Gastrocnemius medialis (tissue), 4 donors: ENCODE measurements around the gene ASF1A. TPM values are rescaled to one million over a fixed set of nuclear protein-coding genes. Genes with fewer than 3 reads are reported as not detected.

Experiments
- ATAC-seq, 2 donors: fragments of 150-250 bp; one replicate each; pipeline ENCODE4 v1.9.1; 2016
- DNase-seq, 2 donors: peaks; one replicate each; pipeline ENCODE4 v3.0.0-alpha.2; 2019
- H3K27ac ChIP-seq, 4 donors: fragments of 200-600 bp; sonication (generic); 1 replicate in 1 of 4; 2 replicates in 3 of 4; pipeline ENCODE4 v1.5.1; 2016 to 2018; ENCODE audit warnings: mild to moderate bottlenecking in 2 of 4, moderate library complexity in 1 of 4
- H3K27me3 ChIP-seq, 3 donors: fragments of 200-600 bp; sonication (generic) in 2 of 3; 1 replicate in 1 of 3; 2 replicates in 2 of 3; pipeline versions ENCODE4 v1.5.1 to v1.6.0; 2016 to 2019; ENCODE audit warnings: mild to moderate bottlenecking in 1 of 3, moderate library complexity in 1 of 3
- H3K36me3 ChIP-seq, 2 donors: fragments of 200-600 bp; sonication (generic) in 1 of 2; one replicate each; pipeline ENCODE4 v1.5.1; 2017 to 2018
- H3K4me1 ChIP-seq, 2 donors: fragments of 200-600 bp; sonication (generic) in 1 of 2; one replicate each; pipeline ENCODE4 v1.5.1; 2016 to 2017; ENCODE audit warnings: mild to moderate bottlenecking in 2 of 2
- H3K4me3 ChIP-seq, 4 donors: fragments of 200-600 bp; sonication (generic) in 3 of 4; 1 replicate in 1 of 4; 2 replicates in 3 of 4; pipeline ENCODE4 v1.5.1; 2016 to 2019; ENCODE audit warnings: mild to moderate bottlenecking in 2 of 4
- H3K9me3 ChIP-seq, 3 donors: fragments of 200-600 bp; sonication (generic) in 2 of 3; 1 replicate in 1 of 3; 2 replicates in 2 of 3; pipeline ENCODE4 v1.5.1; 2016 to 2019
- POLR2A ChIP-seq, 2 donors: fragments of 450-650 bp; IDR thresholded peaks; one replicate each; pipeline ENCODE4 v1.6.1; 2017; ENCODE audit warnings: antibody characterized with exemption in 2 of 2, mild to moderate bottlenecking in 2 of 2, moderate library complexity in 2 of 2
- in situ Hi-C, 4 donors: fragments of 200-750 bp; cut with MboI; loops; one replicate each; pipeline versions ENCODE4 v1.15.0 to v1.8.0; 2017; ENCODE audit warnings: low sequenced_read_pairs in 4 of 4
- intact Hi-C: fragments of 100-400 bp; cut with DNase I; formaldehyde crosslinking; loops from one replicate; pipeline ENCODE4 v1.15.1; 2023; ENCODE audit warnings: low total_unique reads
- total RNA-seq, 4 donors: library from RNA; depleted of rRNA; stranded (reverse); fragments of >200 nt; gene quantifications; one replicate each; pipeline versions ENCODE4 v1.1.0 to v1.2.3, GENCODE V29; 2016
- TF ChIP-seq, protein P1 (sequence below), 5 experiments: fragments of 450-650 bp in 3 of 5; fragments of 200-600 bp in 2 of 5; sonication (generic) in 2 of 5; IDR thresholded peaks in 4 of 5; conservative IDR thresholded peaks in 1 of 5; 1 replicate in 4 of 5; 2 replicates in 1 of 5; pipeline ENCODE4 v1.5.1; 2016 to 2019; ENCODE audit warnings: antibody characterized with exemption in 5 of 5, mild to moderate bottlenecking in 3 of 5, moderate library complexity in 3 of 5

The ASF1A gene
- total RNA-seq, 4 donors from 2014 or later, result 9.7 to 13.9 (median 11.0) TPM

DNA sequence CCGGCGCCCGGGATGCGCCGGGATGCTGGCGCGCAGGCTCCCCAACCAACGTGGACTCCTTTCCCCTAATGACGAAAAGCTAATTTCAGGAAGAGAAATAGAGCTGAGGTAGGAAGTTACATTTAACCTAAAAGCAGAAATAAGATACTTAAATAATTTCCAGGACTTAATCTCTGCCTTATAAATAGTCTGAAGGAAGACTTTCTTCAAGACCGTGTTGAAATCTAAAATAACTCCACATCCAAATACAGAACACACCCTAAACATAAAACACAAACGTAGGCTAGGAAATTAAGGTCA lies 1.3 kb downstream of the ASF1A start:
- H3K27ac ChIP-seq, result peak overlapping the region; percentile 89 to 97 (median 92)
- H3K36me3 ChIP-seq, result no peaks in the 10 kb centered on the region
- DNase-seq (no peak), ATAC-seq (no peak)
- peak overlapping the region; percentile 69 to 95 (median 78) for H3K4me3 ChIP-seq
- intact Hi-C loops, result loop anchor here (10.0 kb wide), 4 partner anchors 240 to 1220 kb away; partner anchors contain the start of genes CEP85L and NUS1
- H3K27me3 ChIP-seq, result no peaks in the 10 kb centered on the region
- H3K4me1 ChIP-seq, result peaks cover 19 to 32% of the 10 kb centered on the region in 2 donors
- TF ChIP-seq, protein P1, sequence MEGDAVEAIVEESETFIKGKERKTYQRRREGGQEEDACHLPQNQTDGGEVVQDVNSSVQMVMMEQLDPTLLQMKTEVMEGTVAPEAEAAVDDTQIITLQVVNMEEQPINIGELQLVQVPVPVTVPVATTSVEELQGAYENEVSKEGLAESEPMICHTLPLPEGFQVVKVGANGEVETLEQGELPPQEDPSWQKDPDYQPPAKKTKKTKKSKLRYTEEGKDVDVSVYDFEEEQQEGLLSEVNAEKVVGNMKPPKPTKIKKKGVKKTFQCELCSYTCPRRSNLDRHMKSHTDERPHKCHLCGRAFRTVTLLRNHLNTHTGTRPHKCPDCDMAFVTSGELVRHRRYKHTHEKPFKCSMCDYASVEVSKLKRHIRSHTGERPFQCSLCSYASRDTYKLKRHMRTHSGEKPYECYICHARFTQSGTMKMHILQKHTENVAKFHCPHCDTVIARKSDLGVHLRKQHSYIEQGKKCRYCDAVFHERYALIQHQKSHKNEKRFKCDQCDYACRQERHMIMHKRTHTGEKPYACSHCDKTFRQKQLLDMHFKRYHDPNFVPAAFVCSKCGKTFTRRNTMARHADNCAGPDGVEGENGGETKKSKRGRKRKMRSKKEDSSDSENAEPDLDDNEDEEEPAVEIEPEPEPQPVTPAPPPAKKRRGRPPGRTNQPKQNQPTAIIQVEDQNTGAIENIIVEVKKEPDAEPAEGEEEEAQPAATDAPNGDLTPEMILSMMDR (IDR thresholded peaks at IDR 0.05 in 4 of 5, conservative IDR thresholded peaks at IDR 0.05 in 1 of 5), result no peak
- no peak for TF ChIP-seq POLR2A (IDR thresholded peaks at IDR 0.05)
- H3K9me3 ChIP-seq, result no peaks in the 10 kb centered on the region
- in situ Hi-C loops, result no loop called here

DNA sequence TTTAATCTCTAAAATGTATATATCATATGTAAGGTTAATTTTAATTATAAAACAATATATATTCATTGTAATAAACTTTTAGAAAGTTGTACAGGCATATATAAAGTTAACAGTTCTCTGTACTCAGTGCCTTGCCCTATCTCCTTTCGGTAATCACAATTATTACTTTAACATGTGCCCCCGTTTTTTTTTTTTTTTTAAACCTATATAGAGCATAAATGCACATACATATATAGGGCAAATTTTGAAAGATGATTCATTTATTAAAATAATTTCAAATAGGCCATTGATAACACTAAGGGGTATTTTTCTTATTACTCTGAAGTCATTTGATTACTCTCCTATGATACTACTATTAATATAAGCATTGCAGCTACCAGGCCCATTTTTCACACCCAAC lies 1.9 kb downstream of the ASF1A start:
- Histone ChIP-seq H3K9me3 (no peaks in the 10 kb centered on the region), H3K36me3 (no peaks in the 10 kb centered on the region), H3K4me1 (peaks cover 24 to 35% of the 10 kb centered on the region in 2 donors), H3K27me3 (no peaks in the 10 kb centered on the region), H3K4me3 (peak overlapping the region in 2 of 4 donors; percentile 86 to 95), H3K27ac (peak overlapping the region; percentile 89 to 97 (median 92))
- intact Hi-C loops (loop anchor here (10.0 kb wide), 4 partner anchors 241 to 1221 kb away; partner anchors contain the start of genes CEP85L and NUS1), in situ Hi-C loops (no loop called here)
- no peak for ATAC-seq
- DNase-seq, result no peak
- TF ChIP-seq POLR2A (IDR thresholded peaks at IDR 0.05), result no peak
- TF ChIP-seq, protein P1 (IDR thresholded peaks at IDR 0.05 in 4 of 5, conservative IDR thresholded peaks at IDR 0.05 in 1 of 5), result no peak

- H3K27me3 ChIP-seq, result no peaks in the 10 kb centered on the region
- no peaks in the 10 kb centered on the region for H3K36me3 ChIP-seq
- peak overlapping the region; percentile 89 to 97 (median 92) for H3K27ac ChIP-seq
- no peak for DNase-seq
- intact Hi-C loops (loop anchor here (10.0 kb wide), 4 partner anchors 242 to 1222 kb away; partner anchors contain the start of genes CEP85L and NUS1), in situ Hi-C loops (no loop called here)
- no peak overlapping the region for H3K4me3 ChIP-seq
- H3K9me3 ChIP-seq, result no peaks in the 10 kb centered on the region
- peaks cover 24 to 31% of the 10 kb centered on the region in 2 donors for H3K4me1 ChIP-seq
- no peak for ATAC-seq
- TF ChIP-seq, protein P1 (IDR thresholded peaks at IDR 0.05 in 4 of 5, conservative IDR thresholded peaks at IDR 0.05 in 1 of 5), result peak in 2 of 5 experiments; percentile 22 to 36
- TF ChIP-seq POLR2A (IDR thresholded peaks at IDR 0.05), result no peak
Observed at GRCh38 chr6:118896339-118897136, 2.6 kb downstream of the ASF1A start.

DNA sequence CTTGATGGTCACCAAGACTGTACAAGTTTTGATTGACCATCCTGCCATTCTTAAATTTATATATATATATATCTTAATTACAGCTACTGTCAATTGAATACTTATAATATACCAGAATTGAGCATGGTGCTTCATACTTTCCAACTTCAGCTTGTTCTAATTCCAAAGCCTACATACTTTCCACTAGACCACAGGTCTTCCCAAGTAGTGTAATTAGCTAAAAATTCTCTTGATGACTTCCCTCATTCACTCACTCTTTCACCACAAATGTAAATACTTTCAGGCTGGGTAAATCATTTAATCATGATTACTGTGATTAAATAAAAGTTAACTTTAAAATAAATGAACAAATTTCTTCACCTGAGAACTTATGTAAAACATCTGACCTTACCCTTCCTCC lies 3.4 kb downstream of the ASF1A start:
- intact Hi-C loops, result loop anchor here (10.0 kb wide), 4 partner anchors 243 to 1223 kb away; partner anchors contain the start of genes CEP85L and NUS1
- no peak for DNase-seq

More for the DNA sequence above, 3.4 kb downstream of the ASF1A start:
- H3K9me3 ChIP-seq, result no peaks in the 10 kb centered on the region
- in situ Hi-C loops, result no loop called here
- H3K27me3 ChIP-seq, result no peaks in the 10 kb centered on the region
- peak overlapping the region in 1 of 4 donors; percentile 97 for H3K27ac ChIP-seq
- H3K4me3 ChIP-seq, result no peak overlapping the region
- ATAC-seq, result no peak
- TF ChIP-seq POLR2A (IDR thresholded peaks at IDR 0.05), result no peak
- TF ChIP-seq, protein P1 (IDR thresholded peaks at IDR 0.05 in 4 of 5, conservative IDR thresholded peaks at IDR 0.05 in 1 of 5), result no peak
- H3K4me1 ChIP-seq, result peaks cover 20 to 27% of the 10 kb centered on the region in 2 donors
- H3K36me3 ChIP-seq, result no peaks in the 10 kb centered on the region
